Measurements from ENCODE around the gene TOGARAM2. TPM values are rescaled to one million over a fixed set of nuclear protein-coding genes. Genes with fewer than 3 reads are reported as not detected.

TOGARAM2 gene
- total RNA-seq, 1 experiment from 2014 or later, result 0.61 TPM

GRCh38 chr2:29014331-29014730, 33.2 kb downstream of the TOGARAM2 start:
- H3K4me1 ChIP-seq, result no peaks in the 10 kb centered on the region
- Mint-ChIP-seq H3K4me1 (ENCODE audit: low read depth, unreplicated experiment) (no peaks in the 10 kb centered on the region), H3K27me3 (ENCODE audit: insufficient read depth, unreplicated experiment) (no peaks in the 10 kb centered on the region), H3K9me3 (ENCODE audit: unreplicated experiment) (no peaks in the 10 kb centered on the region), H3K27ac (ENCODE audit: unreplicated experiment) (no peak overlapping the region), H3K36me3 (ENCODE audit: insufficient read depth, unreplicated experiment) (no peaks in the 10 kb centered on the region), H3K4me3 (ENCODE audit: unreplicated experiment) (no peak overlapping the region)
- ChIA-PET CTCF (no interaction called here), POLR2A (no interaction called here)
- BruUV-seq (replicated peaks), result no TSS peak
- no peak overlapping the region for H3K4me3 ChIP-seq (ENCODE audit: low read depth, low read length)
- H3K36me3 ChIP-seq (ENCODE audit: control insufficient read depth, insufficient read depth, low read length), result no peaks in the 10 kb centered on the region
- H3K27me3 ChIP-seq (replicated peaks; ENCODE audit: control insufficient read depth, insufficient read depth, low read length), result no peaks in the 10 kb centered on the region
- DNase-seq, result no peak
- TF ChIP-seq CTCF (IDR thresholded peaks at IDR 0.05; ENCODE audit: insufficient read depth in 1 of 2, low read depth in 1 of 2, low read length in 1 of 2, severe bottlenecking in 1 of 2, unreplicated experiment in 1 of 2), result no peak
- intact Hi-C loops (cut with micrococcal nuclease; ENCODE audit: unreplicated experiment), result no loop called here
- no peaks in the 10 kb centered on the region for H3K9me3 ChIP-seq

GRCh38 chr2:29014811-29015421, 33.8 kb downstream of the TOGARAM2 start:
- no peak for TF ChIP-seq CTCF (IDR thresholded peaks at IDR 0.05; ENCODE audit: insufficient read depth in 1 of 2, low read depth in 1 of 2, low read length in 1 of 2, severe bottlenecking in 1 of 2, unreplicated experiment in 1 of 2)
- no peaks in the 10 kb centered on the region for H3K27me3 ChIP-seq (replicated peaks; ENCODE audit: control insufficient read depth, insufficient read depth, low read length)

DNA sequence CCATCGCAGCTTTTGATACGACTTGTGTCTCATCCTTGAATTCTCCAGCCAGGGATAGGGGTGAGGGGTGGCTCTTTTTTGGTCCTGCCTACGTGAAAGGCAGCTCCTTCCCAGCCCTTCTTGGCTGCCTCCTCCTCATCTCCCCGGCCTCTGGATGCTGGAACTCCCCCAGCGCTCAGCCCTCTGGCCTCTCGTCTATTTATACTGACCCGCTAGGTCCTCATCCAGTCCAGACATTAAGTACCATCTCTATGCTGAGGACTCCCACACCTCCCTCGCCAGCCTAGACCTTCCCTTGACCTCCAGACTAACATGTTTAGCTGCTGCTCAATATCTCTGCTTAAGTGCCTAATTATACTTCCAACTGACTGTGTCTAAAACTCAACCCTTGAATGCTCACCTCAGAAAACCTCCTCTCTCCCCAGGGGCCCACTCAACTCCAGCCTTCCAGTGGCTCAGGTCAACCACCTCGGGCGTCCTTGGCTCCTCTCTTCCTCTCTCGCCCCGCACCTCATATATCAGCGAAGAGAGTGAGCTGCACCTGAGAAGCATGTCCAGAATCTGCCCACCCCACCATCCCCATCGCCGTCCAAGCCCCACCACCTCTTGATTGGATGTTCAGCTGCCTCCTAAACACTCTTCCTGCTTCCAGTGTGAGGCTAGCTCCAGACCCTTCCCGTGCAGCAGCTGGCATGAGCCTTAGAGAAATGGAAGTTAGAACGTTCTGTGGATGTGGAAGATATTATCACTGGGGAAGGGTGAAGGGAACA, 34.8 kb downstream of the TOGARAM2 start:
- no peaks in the 10 kb centered on the region for H3K4me1 ChIP-seq
- Mint-ChIP-seq H3K4me3 (ENCODE audit: unreplicated experiment) (no peak overlapping the region), H3K36me3 (ENCODE audit: insufficient read depth, unreplicated experiment) (no peaks in the 10 kb centered on the region), H3K27me3 (ENCODE audit: insufficient read depth, unreplicated experiment) (no peaks in the 10 kb centered on the region), H3K9me3 (ENCODE audit: unreplicated experiment) (no peaks in the 10 kb centered on the region), H3K4me1 (ENCODE audit: low read depth, unreplicated experiment) (no peaks in the 10 kb centered on the region), H3K27ac (ENCODE audit: unreplicated experiment) (no peak overlapping the region)
- no peak for TF ChIP-seq CTCF (IDR thresholded peaks at IDR 0.05; ENCODE audit: insufficient read depth in 1 of 2, low read depth in 1 of 2, low read length in 1 of 2, severe bottlenecking in 1 of 2, unreplicated experiment in 1 of 2)
- H3K27me3 ChIP-seq (replicated peaks; ENCODE audit: control insufficient read depth, insufficient read depth, low read length), result no peaks in the 10 kb centered on the region
- BruUV-seq (replicated peaks), result no TSS peak
- ChIA-PET CTCF (interaction anchor here (0.6 kb wide), 1 partner anchor 395 kb away, joined by 3 read pairs; no protein-coding TSS in a partner anchor), POLR2A (no interaction called here)
- H3K9me3 ChIP-seq, result no peaks in the 10 kb centered on the region
- H3K36me3 ChIP-seq (ENCODE audit: control insufficient read depth, insufficient read depth, low read length), result no peaks in the 10 kb centered on the region
- intact Hi-C loops (cut with micrococcal nuclease; ENCODE audit: unreplicated experiment), result no loop called here
- DNase-seq, result no peak
- H3K4me3 ChIP-seq (ENCODE audit: low read depth, low read length), result no peak overlapping the region

More at GRCh38 chr2:29014811-29015421, 33.8 kb downstream of the TOGARAM2 start:
- intact Hi-C loops (cut with micrococcal nuclease; ENCODE audit: unreplicated experiment), result no loop called here
- Histone ChIP-seq H3K4me1 (no peaks in the 10 kb centered on the region), H3K9me3 (no peaks in the 10 kb centered on the region), H3K36me3 (ENCODE audit: control insufficient read depth, insufficient read depth, low read length) (no peaks in the 10 kb centered on the region), H3K4me3 (ENCODE audit: low read depth, low read length) (no peak overlapping the region)
- no peaks in the 10 kb centered on the region for H3K36me3 Mint-ChIP-seq (ENCODE audit: insufficient read depth, unreplicated experiment)
- no peak overlapping the region for H3K4me3 Mint-ChIP-seq (ENCODE audit: unreplicated experiment)
- CTCF ChIA-PET, result no interaction called here
- H3K27ac Mint-ChIP-seq (ENCODE audit: unreplicated experiment), result no peak overlapping the region
- no peaks in the 10 kb centered on the region for H3K9me3 Mint-ChIP-seq (ENCODE audit: unreplicated experiment)
- no TSS peak for BruUV-seq (replicated peaks)
- H3K27me3 Mint-ChIP-seq (ENCODE audit: insufficient read depth, unreplicated experiment), result no peaks in the 10 kb centered on the region
- H3K4me1 Mint-ChIP-seq (ENCODE audit: low read depth, unreplicated experiment), result no peaks in the 10 kb centered on the region
- POLR2A ChIA-PET, result no interaction called here
- DNase-seq, result no peak
